NCI-H82 treated with DMSO at 0.1 percent for 48 hours (cell line): ENCODE data around the gene TMEM253.

Experiments
- DNase-seq: peaks from one replicate; lab custom pipeline; 2025; ENCODE audit not compliant: unreplicated experiment; lab: John Stamatoyannopoulos, UW

The TMEM253 gene

DNA sequence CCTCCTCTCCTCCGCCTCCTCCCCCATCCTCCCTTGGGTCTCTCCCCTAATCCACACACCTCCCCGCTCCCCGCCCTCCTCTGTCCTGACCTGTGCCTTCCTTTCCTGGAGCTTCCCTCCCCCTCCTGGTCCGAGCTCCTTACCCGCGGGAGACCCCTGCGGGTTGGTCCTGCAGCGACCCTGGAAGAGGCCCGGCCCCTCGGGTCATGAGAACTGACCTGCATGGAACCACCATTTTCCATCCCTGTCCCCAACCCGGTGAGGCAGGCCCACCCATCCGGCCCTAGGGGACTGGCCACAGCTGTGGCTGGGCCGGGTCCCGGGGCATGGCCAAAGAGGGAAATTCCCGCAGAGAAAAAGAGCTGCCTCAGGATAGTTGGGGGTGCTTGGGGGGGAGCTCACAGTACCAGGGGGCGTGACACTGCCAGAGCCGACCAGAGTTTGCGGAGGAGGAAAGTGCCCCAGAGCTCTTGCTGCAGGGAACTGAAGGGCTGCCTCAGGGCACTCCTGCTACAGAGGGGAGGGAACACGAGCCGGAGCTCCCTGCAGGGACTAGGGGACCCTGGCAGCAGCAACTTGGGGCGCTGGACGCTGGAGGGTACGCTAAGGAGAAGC, 30.1 kb upstream of the TMEM253 start:
- DNase-seq, result no peak

- DNase-seq, result peak; percentile 43
Observed at GRCh38 chr14:21071225-21072030, 29.4 kb upstream of the TMEM253 start.

GRCh38 chr14:21072031-21072473, 28.8 kb upstream of the TMEM253 start:
- DNase-seq, result no peak

DNA sequence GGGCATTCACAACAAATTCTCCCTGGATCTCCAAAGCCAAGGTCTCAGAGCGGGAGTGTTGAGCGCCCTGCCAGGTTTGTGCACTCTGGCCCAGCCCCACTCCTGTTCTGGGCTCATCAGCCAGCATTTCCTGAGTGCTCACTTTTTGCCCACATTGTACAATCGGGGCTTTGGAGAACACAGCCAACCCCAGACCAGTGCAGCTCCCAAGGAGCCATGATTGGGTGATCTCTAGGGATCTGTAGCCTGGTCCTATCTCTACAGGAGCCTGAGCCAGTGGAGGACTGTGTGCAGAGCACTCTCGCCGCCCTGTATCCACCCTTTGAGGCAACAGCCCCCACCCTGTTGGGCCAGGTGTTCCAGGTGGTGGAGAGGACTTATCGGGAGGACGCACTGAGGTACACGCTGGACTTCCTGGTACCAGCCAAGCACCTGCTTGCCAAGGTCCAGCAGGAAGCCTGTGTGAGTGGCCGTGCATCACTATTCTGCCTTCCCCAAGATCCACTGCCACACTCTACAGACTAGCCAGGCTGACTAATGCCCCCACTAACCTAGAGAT, 28.0 kb upstream of the TMEM253 start:
- DNase-seq, result no peak

DNA sequence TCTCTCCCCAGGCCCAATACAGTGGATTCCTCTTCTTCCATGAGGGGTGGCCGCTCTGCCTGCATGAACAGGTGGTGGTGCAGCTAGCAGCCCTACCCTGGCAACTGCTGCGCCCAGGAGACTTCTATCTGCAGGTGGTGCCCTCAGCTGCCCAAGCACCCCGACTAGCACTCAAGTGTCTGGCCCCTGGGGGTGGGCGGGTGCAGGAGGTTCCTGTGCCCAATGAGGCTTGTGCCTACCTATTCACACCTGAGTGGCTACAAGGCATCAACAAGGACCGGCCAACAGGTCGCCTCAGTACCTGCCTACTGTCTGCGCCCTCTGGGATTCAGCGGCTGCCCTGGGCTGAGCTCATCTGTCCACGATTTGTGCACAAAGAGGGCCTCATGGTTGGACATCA, 26.9 kb upstream of the TMEM253 start:
- DNase-seq, result no peak

DNA sequence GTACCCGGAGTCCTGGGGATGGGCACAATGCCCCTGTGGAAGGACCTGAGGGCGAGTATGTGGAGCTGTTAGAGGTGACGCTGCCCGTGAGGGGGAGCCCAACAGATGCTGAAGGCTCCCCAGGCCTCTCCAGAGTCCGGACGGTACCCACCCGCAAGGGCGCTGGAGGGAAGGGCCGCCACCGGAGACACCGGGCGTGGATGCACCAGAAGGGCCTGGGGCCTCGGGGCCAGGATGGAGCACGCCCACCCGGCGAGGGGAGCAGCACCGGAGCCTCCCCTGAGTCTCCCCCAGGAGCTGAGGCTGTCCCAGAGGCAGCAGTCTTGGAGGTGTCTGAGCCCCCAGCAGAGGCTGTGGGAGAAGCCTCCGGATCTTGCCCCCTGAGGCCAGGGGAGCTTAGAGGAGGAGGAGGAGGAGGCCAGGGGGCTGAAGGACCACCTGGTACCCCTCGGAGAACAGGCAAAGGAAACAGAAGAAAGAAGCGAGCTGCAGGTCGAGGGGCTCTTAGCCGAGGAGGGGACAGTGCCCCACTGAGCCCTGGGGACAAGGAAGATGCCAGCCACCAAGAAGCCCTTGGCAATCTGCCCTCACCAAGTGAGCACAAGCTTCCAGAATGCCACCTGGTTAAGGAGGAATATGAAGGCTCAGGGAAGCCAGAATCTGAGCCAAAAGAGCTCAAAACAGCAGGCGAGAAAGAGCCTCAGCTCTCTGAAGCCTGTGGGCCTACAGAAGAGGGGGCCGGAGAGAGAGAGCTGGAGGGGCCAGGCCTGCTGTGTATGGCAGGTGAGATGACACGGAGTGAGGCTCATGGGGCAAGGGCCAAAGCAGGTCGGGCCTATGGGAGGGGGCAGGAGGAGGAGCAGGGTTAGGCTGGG, 26.2 kb upstream of the TMEM253 start:
- DNase-seq, result no peak

GRCh38 chr14:21075719-21076437, 25.0 kb upstream of the TMEM253 start:
- DNase-seq, result no peak

GRCh38 chr14:21077672-21078071, 23.2 kb upstream of the TMEM253 start:
- DNase-seq, result no peak

- DNase-seq, result no peak
Observed at GRCh38 chr14:21078287-21078686, 22.6 kb upstream of the TMEM253 start.

DNA sequence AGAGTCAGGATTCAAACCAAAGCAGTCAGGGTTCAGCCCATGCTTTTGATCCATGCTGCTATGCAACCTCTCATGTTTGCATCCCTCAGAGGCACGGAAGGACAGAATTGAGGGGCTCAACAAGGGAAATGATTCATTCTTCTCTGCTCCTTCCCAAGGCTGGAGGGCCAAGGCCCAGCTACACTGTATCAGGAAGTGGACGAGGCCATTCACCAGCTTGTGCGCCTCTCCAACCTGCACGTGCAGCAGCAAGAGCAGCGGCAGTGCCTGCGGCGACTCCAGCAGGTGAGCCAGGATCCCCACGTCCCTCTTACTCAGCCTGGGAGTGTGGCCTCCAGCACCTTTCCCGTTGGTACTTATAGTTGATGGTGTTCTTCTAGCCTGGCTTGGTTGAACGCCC, 22.1 kb upstream of the TMEM253 start:
- no peak for DNase-seq

GRCh38 chr14:21081521-21082142, 19.2 kb upstream of the TMEM253 start:
- DNase-seq, result no peak

- DNase-seq, result no peak
Observed at GRCh38 chr14:21083565-21084325, 17.1 kb upstream of the TMEM253 start.

DNA sequence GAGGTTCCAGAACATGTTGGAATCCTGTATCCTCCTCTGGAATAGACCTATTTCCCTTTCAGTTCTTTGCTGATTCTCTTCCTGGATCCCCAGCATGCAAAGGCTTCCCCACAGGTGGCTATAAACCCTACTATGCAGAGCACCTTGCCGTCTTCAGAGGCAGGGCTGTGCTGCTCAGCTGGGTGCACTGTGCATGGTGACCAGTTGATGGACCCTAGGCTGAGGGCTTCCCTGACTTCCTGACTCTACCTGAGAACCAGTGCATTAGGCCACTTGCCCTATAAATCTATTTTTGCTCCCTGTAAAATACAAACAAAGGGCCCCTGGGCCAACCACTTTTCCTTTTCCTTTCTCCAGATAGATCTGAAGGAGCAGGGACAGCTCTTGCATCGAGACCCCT, 16.5 kb upstream of the TMEM253 start:
- DNase-seq, result no peak

DNA sequence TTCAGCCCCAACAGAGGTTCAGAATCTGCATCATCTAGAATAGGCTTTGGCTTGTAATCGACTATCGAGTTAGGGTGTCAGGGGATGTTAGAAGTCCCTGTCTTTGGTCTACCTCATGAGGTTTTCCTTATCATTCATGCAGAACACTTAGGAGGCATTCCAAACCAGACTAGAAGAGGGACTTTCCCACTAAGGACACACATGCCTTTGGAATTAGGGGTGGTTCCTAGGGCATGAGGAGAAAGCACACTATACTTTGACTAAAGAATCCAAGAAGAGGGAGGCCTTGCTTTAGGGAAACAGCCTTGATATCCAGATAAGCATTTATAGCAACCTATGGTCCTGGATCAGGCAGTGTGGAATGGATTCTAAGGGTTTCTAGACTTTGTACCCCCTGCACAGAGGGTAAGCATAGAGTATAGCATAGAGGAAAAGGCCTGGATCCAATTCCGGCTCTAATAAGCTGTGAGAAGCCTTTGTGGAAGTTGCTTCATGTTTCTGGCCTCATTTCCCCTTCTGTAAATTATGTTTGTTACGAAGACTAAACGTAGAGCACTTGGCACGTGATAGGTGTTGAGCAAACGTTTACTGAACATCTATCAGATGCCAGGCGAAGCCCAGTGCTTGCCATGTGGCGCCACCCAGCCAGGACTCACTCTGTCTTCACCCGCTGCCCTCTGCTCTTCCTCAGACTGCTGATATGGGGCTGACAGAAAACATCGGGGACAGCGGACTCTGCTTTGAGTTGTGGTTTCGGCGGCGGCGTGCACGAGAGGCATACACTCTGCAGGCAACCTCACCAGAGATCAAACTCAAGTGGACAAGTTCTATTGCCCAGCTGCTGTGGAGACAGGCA, 15.6 kb upstream of the TMEM253 start:
- no peak for DNase-seq

GRCh38 chr14:21086908-21087293, 14.0 kb upstream of the TMEM253 start:
- DNase-seq, result no peak

DNA sequence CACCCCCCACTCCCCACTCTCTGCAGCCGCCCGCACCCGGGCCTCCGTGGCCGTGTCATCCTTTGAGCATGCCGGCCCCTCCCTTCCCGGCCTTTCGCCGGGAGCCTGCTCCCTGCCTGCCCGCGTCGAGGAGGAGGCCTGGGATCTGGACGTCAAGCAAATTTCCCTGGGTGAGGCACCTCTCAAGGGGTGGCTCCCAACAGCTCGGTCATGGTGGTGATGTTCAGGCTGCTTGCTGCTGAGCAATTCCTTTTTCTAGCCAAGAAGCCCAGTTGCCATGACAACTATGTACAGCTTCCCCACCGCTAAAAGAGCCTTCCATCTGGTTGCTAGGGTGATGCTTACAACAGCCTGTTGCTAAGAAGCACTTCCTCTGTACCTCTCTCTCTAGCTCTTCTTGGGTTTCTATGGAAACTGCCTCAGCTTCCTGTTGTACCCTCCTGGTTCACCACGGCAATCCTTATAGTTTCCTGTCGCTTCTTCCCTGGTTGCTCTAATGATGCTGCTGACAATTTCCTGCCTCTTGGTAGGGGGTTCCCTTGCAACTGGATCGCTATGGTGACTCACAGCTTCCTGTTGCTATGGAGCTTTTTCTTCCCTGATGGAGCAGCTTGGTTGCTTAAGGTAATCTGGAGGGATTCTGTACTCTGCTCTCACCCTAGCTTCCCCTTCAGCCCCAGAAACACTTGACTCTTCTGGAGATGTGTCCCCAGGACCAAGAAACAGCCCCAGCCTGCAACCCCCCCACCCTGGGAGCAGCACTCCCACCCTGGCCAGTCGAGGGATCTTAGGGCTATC, 13.4 kb upstream of the TMEM253 start:
- no peak for DNase-seq

DNA sequence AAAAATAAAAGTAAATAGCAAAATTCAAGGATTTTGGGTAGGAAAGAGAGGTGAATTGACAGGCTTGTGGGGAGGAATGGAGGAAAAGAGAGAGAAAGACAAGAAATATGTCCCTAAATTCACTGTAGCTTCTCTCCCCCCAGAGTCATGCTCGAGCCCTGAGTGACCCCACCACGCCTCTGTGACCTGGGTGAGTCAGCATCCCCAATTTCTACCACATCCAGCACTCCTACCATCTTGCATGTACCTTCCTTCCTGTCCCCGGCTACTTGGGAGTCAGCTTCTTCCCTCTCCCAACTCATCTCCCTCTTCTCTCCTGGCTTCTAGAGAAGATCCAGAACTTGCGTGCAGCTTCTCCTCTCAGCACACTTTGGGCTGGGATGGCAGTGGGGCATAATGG, 12.2 kb upstream of the TMEM253 start:
- no peak for DNase-seq

GRCh38 chr14:21089271-21089670, 11.6 kb upstream of the TMEM253 start:
- DNase-seq, result no peak
